Ovary (tissue), 9 donors: ENCODE data around the gene KAT6B. TPM values are rescaled to one million over a fixed set of nuclear protein-coding genes. Genes with fewer than 3 reads are reported as not detected.
"Not testable (repeated sequence)": the region's sequence is repeated elsewhere in the genome, so short reads cannot be mapped to it uniquely, and the experiment has no call there.

Experiments used
- DNase-seq, 5 donors: peaks; one replicate each; pipeline ENCODE4 v3.0.0-alpha.2; 2019 to 2020
- H3K27ac ChIP-seq, 2 donors: fragments of 200-600 bp; one replicate each; pipeline versions ENCODE4 v1.5.1 to v1.8.0; 2019 to 2022
- H3K27me3 ChIP-seq: fragments of 200-600 bp; one replicate; pipeline ENCODE4 v1.8.0; 2022
- H3K36me3 ChIP-seq: fragments of 200-600 bp; sonication (generic); one replicate; pipeline ENCODE4 v1.5.1; 2019
- H3K4me1 ChIP-seq: one replicate; pipeline ENCODE4 v1.8.1; 2013; ENCODE audit warnings: mild to moderate bottlenecking, moderate library complexity; ENCODE audit not compliant: insufficient read depth
- H3K4me3 ChIP-seq: fragments of 200-600 bp; sonication (generic); one replicate; pipeline ENCODE4 v1.5.1; 2017
- H3K9me3 ChIP-seq, 2 donors: fragments of 200-600 bp in 1 of 2; sonication (generic) in 1 of 2; one replicate each; pipeline versions ENCODE4 v1.5.1 to v1.8.1; 2013 to 2019; ENCODE audit warnings: mild to moderate bottlenecking in 1 of 2, moderate library complexity in 1 of 2
- EP300 ChIP-seq: sonication (generic); formaldehyde crosslinking; IDR thresholded peaks from one replicate; pipeline ENCODE4 v1.6.1; 2017; ENCODE audit warnings: antibody characterized with exemption
- POLR2A ChIP-seq: fragments of 450-650 bp; IDR thresholded peaks from one replicate; pipeline ENCODE4 v1.6.1; 2017; ENCODE audit warnings: antibody characterized with exemption, mild to moderate bottlenecking, moderate library complexity
- WGBS, 3 donors: extraction: QIAGEN DNeasy Blood & Tissue Kit in 1 of 3; methylation state at CpG; one replicate each; pipeline versions ENCODE4 v1.1.5 to v1.1.7; 2013 to 2017; 5-methylcytosine and 5-hydroxymethylcytosine counted together
- intact Hi-C, 4 donors: fragments of 100-400 bp; cut with DNase I; formaldehyde crosslinking; loops; one replicate each; pipeline versions ENCODE4 v1.11.0 to v1.15.1; 2022 to 2023
- polyA plus RNA-seq, 2 donors: library from polyadenylated mRNA; stranded (reverse); fragments of 200-250 nt in 1 of 2; fragments of 350-450 nt in 1 of 2; fragmentation: Illumina TruSeq in 1 of 2; extraction: RNeasy Lipid Tissue Mini Kit (QIAGEN cat#74804) in 1 of 2; gene quantifications; one replicate each; pipeline ENCODE4 v1.2.3, GENCODE V29; 2013 to 2014
- total RNA-seq, 7 donors: library from RNA; depleted of rRNA in 2 of 7; stranded (reverse); fragments of >200 nt in 2 of 7; fragmentation: NEBNext Ultra II Directional in 3 of 7; extraction: Animal tissue kit (Norgen Biotek cat#: 25700) in 3 of 7; gene quantifications; one replicate each; pipeline versions ENCODE4 v1.1.0 to v1.2.4, GENCODE V29; 2016 to 2023
- TF ChIP-seq, protein P1 (sequence below), 3 donors: fragments of 450-650 bp in 2 of 3; fragments of 200-600 bp in 1 of 3; IDR thresholded peaks; one replicate each; pipeline versions ENCODE4 v1.5.1 to v1.8.0; 2016 to 2022; ENCODE audit warnings: antibody characterized with exemption in 3 of 3, mild to moderate bottlenecking in 1 of 3
- donor health status: DM: no; HTN: no; CAD: no; lungs with moderate emphysema.
- donor health status: DM: no; HTN: no; CAD: no.
- donor health status: Bipolar disorder and iron deficiency.
- donor health status: DM: yes; HTN: yes; CAD: no.
- donor health status: DM: no; HTN: no; CAD: no.
- donor health status: DM: yes; HTN: yes; CAD: no.

The KAT6B gene
- total and polyA plus RNA-seq, 9 donors = 14.9 to 61.6 (median 49.2) TPM

DNA sequence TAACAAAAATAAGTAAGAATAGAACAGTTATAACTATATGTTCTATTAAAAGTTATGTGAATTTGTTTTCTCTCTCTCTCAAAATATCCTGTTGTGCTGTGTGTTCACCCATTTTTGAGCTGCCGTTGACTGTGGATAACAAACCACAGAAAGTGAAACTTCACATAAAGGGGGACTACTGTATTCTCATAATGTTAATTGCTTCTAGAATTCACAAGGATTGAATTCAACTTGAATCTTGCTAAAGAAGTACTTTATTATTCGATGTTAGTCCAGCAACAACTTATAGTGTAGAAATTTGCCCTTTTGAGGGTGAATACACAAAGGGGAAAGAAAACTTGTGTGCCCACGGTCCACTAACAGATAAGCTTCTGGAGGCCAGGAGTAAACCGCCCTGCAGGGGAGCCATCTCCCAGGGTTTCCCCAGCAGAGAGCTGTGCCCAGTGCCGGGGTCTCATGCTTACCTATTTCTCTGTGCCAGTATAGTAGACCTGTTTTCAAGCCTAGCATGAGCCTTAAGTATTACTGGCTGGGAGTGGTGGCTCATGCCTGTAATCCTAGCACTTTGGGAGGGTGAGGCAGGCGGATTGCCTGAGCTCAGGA lies 87.1 kb downstream of the KAT6B start:
- TF ChIP-seq EP300 (no peak), POLR2A (no peak)
- TF ChIP-seq, protein P1, sequence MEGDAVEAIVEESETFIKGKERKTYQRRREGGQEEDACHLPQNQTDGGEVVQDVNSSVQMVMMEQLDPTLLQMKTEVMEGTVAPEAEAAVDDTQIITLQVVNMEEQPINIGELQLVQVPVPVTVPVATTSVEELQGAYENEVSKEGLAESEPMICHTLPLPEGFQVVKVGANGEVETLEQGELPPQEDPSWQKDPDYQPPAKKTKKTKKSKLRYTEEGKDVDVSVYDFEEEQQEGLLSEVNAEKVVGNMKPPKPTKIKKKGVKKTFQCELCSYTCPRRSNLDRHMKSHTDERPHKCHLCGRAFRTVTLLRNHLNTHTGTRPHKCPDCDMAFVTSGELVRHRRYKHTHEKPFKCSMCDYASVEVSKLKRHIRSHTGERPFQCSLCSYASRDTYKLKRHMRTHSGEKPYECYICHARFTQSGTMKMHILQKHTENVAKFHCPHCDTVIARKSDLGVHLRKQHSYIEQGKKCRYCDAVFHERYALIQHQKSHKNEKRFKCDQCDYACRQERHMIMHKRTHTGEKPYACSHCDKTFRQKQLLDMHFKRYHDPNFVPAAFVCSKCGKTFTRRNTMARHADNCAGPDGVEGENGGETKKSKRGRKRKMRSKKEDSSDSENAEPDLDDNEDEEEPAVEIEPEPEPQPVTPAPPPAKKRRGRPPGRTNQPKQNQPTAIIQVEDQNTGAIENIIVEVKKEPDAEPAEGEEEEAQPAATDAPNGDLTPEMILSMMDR (IDR thresholded peaks at IDR 0.05) = no peak
- no peaks in the 10 kb centered on the region for H3K27me3 ChIP-seq
- H3K4me1 ChIP-seq = peaks cover 6% of the 10 kb centered on the region
- no peak overlapping the region for H3K4me3 ChIP-seq
- H3K27ac ChIP-seq = no peak overlapping the region
- intact Hi-C loops = no loop called here
- no peaks in the 10 kb centered on the region for H3K9me3 ChIP-seq
- no peak for DNase-seq
- WGBS, 3 donors = 64 to 70% (median 64%) methylated on average over 6 of the region's 6 CpGs
- no peaks in the 10 kb centered on the region for H3K36me3 ChIP-seq

- TF ChIP-seq POLR2A (no peak), EP300 (no peak)
- TF ChIP-seq, protein P1 (IDR thresholded peaks at IDR 0.05) = no peak
- H3K4me1 ChIP-seq = peaks cover 6% of the 10 kb centered on the region
- no peak overlapping the region for H3K27ac ChIP-seq
- H3K9me3 ChIP-seq = no peaks in the 10 kb centered on the region
- intact Hi-C loops = no loop called here
- no peaks in the 10 kb centered on the region for H3K36me3 ChIP-seq
- no peak for DNase-seq
- 91 to 100% (median 93%) methylated on average over 1 of the region's 1 CpG for WGBS, 3 donors
- no peak overlapping the region for H3K4me3 ChIP-seq
- no peaks in the 10 kb centered on the region for H3K27me3 ChIP-seq
These were observed 89.9 kb downstream of the KAT6B start for GRCh38 chr10:74916283-74916682.

- DNase-seq = no peak
- no peaks in the 10 kb centered on the region for H3K9me3 ChIP-seq
- H3K27me3 ChIP-seq = no peaks in the 10 kb centered on the region
- H3K4me1 ChIP-seq = peaks cover 10% of the 10 kb centered on the region
- no peaks in the 10 kb centered on the region for H3K36me3 ChIP-seq
- H3K27ac ChIP-seq = no peak overlapping the region
- no peak for TF ChIP-seq EP300
- TF ChIP-seq POLR2A = no peak
- TF ChIP-seq, protein P1 (IDR thresholded peaks at IDR 0.05) = no peak
- H3K4me3 ChIP-seq = no peak overlapping the region
- intact Hi-C loops = no loop called here
These were observed 91.2 kb downstream of the KAT6B start for GRCh38 chr10:74917481-74918077.

DNA sequence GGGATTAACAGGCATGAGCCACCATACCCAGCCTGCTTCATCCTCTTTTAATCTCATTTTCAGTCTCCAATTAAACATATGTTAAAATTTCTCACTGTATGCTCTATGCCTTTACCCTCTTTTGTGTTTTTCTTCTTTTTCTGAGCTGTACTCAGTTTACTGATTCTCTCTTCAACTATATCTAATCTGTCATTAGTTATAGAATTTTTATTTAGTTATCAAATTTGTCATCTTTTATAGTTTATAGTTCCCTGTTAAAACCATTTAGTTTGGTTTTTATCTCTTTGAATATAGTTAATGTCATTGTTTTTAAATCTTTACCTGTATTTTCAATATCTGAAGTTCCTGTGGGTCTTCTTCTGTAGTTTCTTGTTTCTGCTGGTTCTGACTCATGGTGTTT lies 93.3 kb downstream of the KAT6B start:
- Histone ChIP-seq H3K27me3 (no peaks in the 10 kb centered on the region), H3K36me3 (no peaks in the 10 kb centered on the region), H3K9me3 (no peaks in the 10 kb centered on the region), H3K27ac (no peak overlapping the region), H3K4me1 (peaks cover 13% of the 10 kb centered on the region), H3K4me3 (no peak overlapping the region)
- intact Hi-C loops = no loop called here
- TF ChIP-seq EP300 (no peak), POLR2A (no peak)
- TF ChIP-seq, protein P1 (IDR thresholded peaks at IDR 0.05) = no peak
- DNase-seq = no peak

- 89 to 95% (median 93%) methylated on average over 5 of the region's 5 CpGs for WGBS, 3 donors
- H3K4me1 ChIP-seq = peaks cover 18% of the 10 kb centered on the region
- DNase-seq, H3K36me3 ChIP-seq, H3K27ac ChIP-seq, H3K27me3 ChIP-seq, H3K9me3 ChIP-seq, H3K4me3 ChIP-seq, intact Hi-C loops: not testable (repeated sequence)
These were observed 94.7 kb downstream of the KAT6B start for GRCh38 chr10:74921070-74921469.
